H9 (cell line): ENCODE measurements around the gene HCFC1. TPM values are rescaled to one million over a fixed set of nuclear protein-coding genes. Genes with fewer than 3 reads are reported as not detected.

Source experiments
- DNase-seq: peaks from one replicate; pipeline ENCODE4 v3.0.0-alpha.2; 2017
- H2AFZ ChIP-seq: one replicate; pipeline ENCODE4 v1.6.1; 2013; ENCODE audit warnings: mild to moderate bottlenecking, low read length, control low read depth, moderate library complexity
- H2AK5ac ChIP-seq: 2 replicates; pipeline ENCODE4 v1.6.1; 2013; ENCODE audit warnings: low read length, control low read depth, mixed read lengths; ENCODE audit not compliant: insufficient read length
- H2BK120ac ChIP-seq: one replicate; pipeline ENCODE4 v1.6.1; 2013; ENCODE audit warnings: low read depth, mild to moderate bottlenecking, low read length, control low read depth, inconsistent platforms; ENCODE audit not compliant: poor library complexity, severe bottlenecking
- H2BK12ac ChIP-seq: 2 replicates; pipeline ENCODE4 v1.6.1; 2013; ENCODE audit warnings: low read length, control low read depth, mixed read lengths, low read depth; ENCODE audit not compliant: insufficient read length
- H2BK15ac ChIP-seq: 2 replicates; pipeline ENCODE4 v1.6.1; 2013; ENCODE audit warnings: low read depth, low read length, control low read depth
- H2BK20ac ChIP-seq: one replicate; pipeline ENCODE4 v1.6.1; 2013; ENCODE audit warnings: low read depth, mild to moderate bottlenecking, low read length, control low read depth, inconsistent platforms; ENCODE audit not compliant: poor library complexity, severe bottlenecking
- H2BK5ac ChIP-seq: 2 replicates; pipeline ENCODE4 v1.6.1; 2013; ENCODE audit warnings: low read length, control low read depth, mixed read lengths; ENCODE audit not compliant: insufficient read length
- H3K14ac ChIP-seq: 2 replicates; pipeline ENCODE4 v1.6.1; 2013; ENCODE audit warnings: low read length, control low read depth; ENCODE audit not compliant: insufficient read depth
- H3K18ac ChIP-seq: 2 replicates; pipeline ENCODE4 v1.6.1; 2013; ENCODE audit warnings: low read depth, mild to moderate bottlenecking, mixed read lengths, low read length, control low read depth; ENCODE audit not compliant: insufficient read length
- H3K23ac ChIP-seq: 2 replicates; pipeline ENCODE4 v1.6.1; 2013; ENCODE audit warnings: low read length, control low read depth, mixed read lengths, low read depth; ENCODE audit not compliant: insufficient read length
- H3K23me2 ChIP-seq: 2 replicates; pipeline ENCODE4 v1.6.1; 2013; ENCODE audit warnings: low read depth, mild to moderate bottlenecking, mixed read lengths, low read length, control low read depth; ENCODE audit not compliant: insufficient read length, poor library complexity, severe bottlenecking
- H3K27ac ChIP-seq: 2 replicates; pipeline ENCODE4 v1.5.1; 2013; ENCODE audit warnings: low read length, control low read depth, mixed read lengths, low read depth; ENCODE audit not compliant: insufficient read length
- H3K27me3 ChIP-seq: 2 replicates; pipeline ENCODE4 v1.6.1; 2013; ENCODE audit warnings: low read length, control low read depth, inconsistent platforms; ENCODE audit not compliant: insufficient read depth
- H3K4ac ChIP-seq: 2 replicates; pipeline ENCODE4 v1.6.1; 2013; ENCODE audit warnings: low read depth, mild to moderate bottlenecking, control low read depth, inconsistent platforms, low read length, moderate library complexity
- H3K4me1 ChIP-seq: 2 replicates; pipeline ENCODE4 v1.6.1; 2013; ENCODE audit warnings: low read length, control low read depth, inconsistent platforms; ENCODE audit not compliant: insufficient read depth
- H3K4me2 ChIP-seq: 2 replicates; pipeline ENCODE4 v1.6.1; 2013; ENCODE audit warnings: low read length, control low read depth, mixed read lengths; ENCODE audit not compliant: insufficient read length, insufficient read depth
- H3K56ac ChIP-seq: 2 replicates; pipeline ENCODE4 v1.6.1; 2013; ENCODE audit warnings: low read depth, mild to moderate bottlenecking, mixed read lengths, low read length, control low read depth; ENCODE audit not compliant: insufficient read length
- H3K79me1 ChIP-seq: 2 replicates; pipeline ENCODE4 v1.6.1; 2013; ENCODE audit warnings: low read depth, mild to moderate bottlenecking, moderate library complexity, low read length, control low read depth, inconsistent platforms; ENCODE audit not compliant: insufficient read depth, poor library complexity, severe bottlenecking
- H3K79me2 ChIP-seq: 2 replicates; pipeline ENCODE4 v1.6.1; 2013; ENCODE audit warnings: low read length, control low read depth, inconsistent platforms; ENCODE audit not compliant: insufficient read depth
- H3K9ac ChIP-seq: 2 replicates; pipeline ENCODE4 v1.6.1; 2013; ENCODE audit warnings: low read length, control low read depth, mixed read lengths; ENCODE audit not compliant: insufficient read length; ENCODE audit errors: extremely low read depth
- H3K9me3 ChIP-seq: one replicate; pipeline ENCODE4 v1.6.1; 2013; ENCODE audit warnings: low read depth, low read length, inconsistent platforms; ENCODE audit not compliant: control insufficient read depth
- H3T11ph ChIP-seq: one replicate; pipeline ENCODE4 v1.6.1; 2013; ENCODE audit warnings: mild to moderate bottlenecking, low read length, control low read depth, inconsistent platforms
- H4K20me1 ChIP-seq: one replicate; pipeline ENCODE4 v1.6.1; 2013; ENCODE audit not compliant: control insufficient read depth, insufficient read length, insufficient read depth
- H4K5ac ChIP-seq: 2 replicates; pipeline ENCODE4 v1.6.1; 2013; ENCODE audit warnings: low read depth, mild to moderate bottlenecking, mixed read lengths, low read length, control low read depth; ENCODE audit not compliant: insufficient read length
- H4K8ac ChIP-seq: replicated peaks from 2 replicates; pipeline ENCODE4 v1.6.1; 2013; ENCODE audit warnings: low read length, control low read depth, mixed read lengths, low read depth; ENCODE audit not compliant: insufficient read length
- H4K91ac ChIP-seq: 2 replicates; pipeline ENCODE4 v1.6.1; 2013; ENCODE audit warnings: low read depth, mild to moderate bottlenecking, moderate library complexity, mixed read lengths, low read length, control low read depth; ENCODE audit not compliant: insufficient read length
- H3K27ac Mint-ChIP-seq, 3 experiments: 2 replicates in 2 of 3; 3 replicates in 1 of 3; pipeline ENCODE4 v1.8.0; 2020 to 2021; ENCODE audit warnings: mixed read lengths in 3 of 3, mild to moderate bottlenecking in 1 of 3, moderate library complexity in 1 of 3
- H3K27me3 Mint-ChIP-seq: 2 replicates; pipeline ENCODE4 v1.8.0; 2021; ENCODE audit warnings: low read depth, mild to moderate bottlenecking, moderate library complexity, mixed read lengths
- H3K36me3 Mint-ChIP-seq, 3 experiments: 2 replicates in 2 of 3; 3 replicates in 1 of 3; pipeline ENCODE4 v1.8.0; 2020 to 2021; ENCODE audit warnings: low read depth in 3 of 3, mixed read lengths in 3 of 3; ENCODE audit not compliant: insufficient read depth in 1 of 3
- H3K4me1 Mint-ChIP-seq, 2 experiments: 2 replicates each; pipeline ENCODE4 v1.8.0; 2020; ENCODE audit warnings: mixed read lengths in 2 of 2
- H3K4me3 Mint-ChIP-seq, 2 experiments: 2 replicates in 1 of 2; 3 replicates in 1 of 2; pipeline ENCODE4 v1.8.0; 2020 to 2021; ENCODE audit warnings: mild to moderate bottlenecking in 2 of 2, mixed read lengths in 2 of 2, moderate library complexity in 1 of 2
- H3K9me3 Mint-ChIP-seq, 2 experiments: 2 replicates in 1 of 2; 3 replicates in 1 of 2; pipeline ENCODE4 v1.8.0; 2020; ENCODE audit warnings: mild to moderate bottlenecking in 2 of 2, mixed read lengths in 2 of 2, moderate library complexity in 1 of 2
- WGBS: extraction: QIAGEN DNeasy Blood & Tissue Kit; methylation state at CpG from one replicate; pipeline ENCODE4 v1.1.7; 2013; ENCODE audit warnings: missing lambda C conversion rate, low lambda C conversion rate, mixed read lengths; ENCODE audit not compliant: insufficient read length; ENCODE audit errors: extremely low coverage; 5-methylcytosine and 5-hydroxymethylcytosine counted together
- total RNA-seq: library from RNA; stranded (reverse); gene quantifications from 2 replicates; pipeline ENCODE4 v1.2.1, GENCODE V29; 2021
- TF ChIP-seq, protein P1 (sequence below): fragments of 200-600 bp; sonication (generic); conservative IDR thresholded peaks from 3 replicates; pipeline ENCODE4 v1.8.0; 2021; ENCODE audit warnings: antibody characterized with exemption, mild to moderate bottlenecking

Gene HCFC1
- total RNA-seq, 1 experiment from 2014 or later, result 144 TPM

DNA sequence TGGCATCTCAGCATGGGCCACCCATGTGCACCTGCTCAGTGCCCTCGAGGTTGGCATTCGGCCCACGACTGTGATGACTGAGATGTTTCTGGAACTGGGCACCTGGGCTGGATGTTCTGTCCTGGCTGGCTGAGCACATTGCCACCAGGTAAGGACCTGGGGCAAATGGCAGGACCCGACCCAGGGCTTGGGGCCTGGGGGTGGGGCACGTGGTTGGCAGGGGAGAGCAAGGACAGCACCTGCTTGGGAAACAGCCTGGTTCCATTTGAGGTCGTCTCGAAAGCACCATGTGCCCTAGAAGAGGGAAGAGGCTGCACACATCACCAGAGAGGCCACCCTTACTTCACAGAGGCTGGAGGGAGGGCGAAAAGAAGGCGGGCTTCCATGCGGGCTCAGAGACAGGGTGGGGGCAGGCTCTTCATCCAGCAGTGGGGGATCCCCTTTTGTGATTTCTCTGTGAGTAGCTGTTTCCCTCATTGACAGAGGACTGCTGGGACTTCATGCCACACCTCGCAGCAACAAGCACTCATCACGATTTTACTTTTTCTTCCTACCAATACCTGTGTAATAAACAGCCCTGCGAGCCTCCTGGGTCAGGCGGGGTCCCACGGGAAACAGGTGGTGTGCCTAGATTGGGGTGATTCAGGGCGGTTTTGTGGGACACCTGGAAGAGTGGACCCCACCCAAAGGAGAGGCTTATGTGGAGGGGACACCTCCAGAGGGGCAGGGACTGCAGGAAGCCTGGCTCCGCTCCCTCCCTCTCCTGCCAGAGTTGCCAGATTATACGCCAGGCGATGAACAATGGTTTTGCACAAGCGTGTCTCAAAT, 12.9 kb upstream of the HCFC1 start:
- Histone ChIP-seq H4K8ac (no peak overlapping the region), H4K5ac (no peak overlapping the region), H3K23me2 (no peaks in the 10 kb centered on the region), H3K56ac (no peak overlapping the region), H3K23ac (no peak overlapping the region), H2BK5ac (no peak overlapping the region), H3K79me2 (no peaks in the 10 kb centered on the region), H2BK120ac (no peak overlapping the region), H3K9me3 (peaks cover 20% of the 10 kb centered on the region), H2BK15ac (no peak overlapping the region), H3K14ac (no peak overlapping the region), H2AFZ (no peak overlapping the region), H3K27ac (no peak overlapping the region), H3K4me2 (no peak overlapping the region), H3K4ac (no peak overlapping the region), H3K9ac (no peak overlapping the region), H3T11ph (no peak overlapping the region), H3K79me1 (no peaks in the 10 kb centered on the region), H2AK5ac (no peak overlapping the region), H4K20me1 (no peaks in the 10 kb centered on the region), H4K91ac (no peak overlapping the region), H3K27me3 (no peaks in the 10 kb centered on the region), H2BK12ac (no peak overlapping the region), H3K18ac (no peak overlapping the region), H3K4me1 (no peaks in the 10 kb centered on the region), H2BK20ac (no peak overlapping the region)
- H3K9me3 Mint-ChIP-seq, result peaks cover 51 to 61% of the 10 kb centered on the region in 2 experiments
- no peak overlapping the region; a peak in 1 of 7 replicates for H3K27ac Mint-ChIP-seq
- DNase-seq, result no peak
- H3K36me3 Mint-ChIP-seq, result peaks cover 7 to 10% (median 8%) of the 10 kb centered on the region in 3 experiments; a peak in 6 of 7 replicates
- no peak overlapping the region for H3K4me3 Mint-ChIP-seq
- peaks cover 2% of the 10 kb centered on the region for H3K27me3 Mint-ChIP-seq
- TF ChIP-seq, protein P1, sequence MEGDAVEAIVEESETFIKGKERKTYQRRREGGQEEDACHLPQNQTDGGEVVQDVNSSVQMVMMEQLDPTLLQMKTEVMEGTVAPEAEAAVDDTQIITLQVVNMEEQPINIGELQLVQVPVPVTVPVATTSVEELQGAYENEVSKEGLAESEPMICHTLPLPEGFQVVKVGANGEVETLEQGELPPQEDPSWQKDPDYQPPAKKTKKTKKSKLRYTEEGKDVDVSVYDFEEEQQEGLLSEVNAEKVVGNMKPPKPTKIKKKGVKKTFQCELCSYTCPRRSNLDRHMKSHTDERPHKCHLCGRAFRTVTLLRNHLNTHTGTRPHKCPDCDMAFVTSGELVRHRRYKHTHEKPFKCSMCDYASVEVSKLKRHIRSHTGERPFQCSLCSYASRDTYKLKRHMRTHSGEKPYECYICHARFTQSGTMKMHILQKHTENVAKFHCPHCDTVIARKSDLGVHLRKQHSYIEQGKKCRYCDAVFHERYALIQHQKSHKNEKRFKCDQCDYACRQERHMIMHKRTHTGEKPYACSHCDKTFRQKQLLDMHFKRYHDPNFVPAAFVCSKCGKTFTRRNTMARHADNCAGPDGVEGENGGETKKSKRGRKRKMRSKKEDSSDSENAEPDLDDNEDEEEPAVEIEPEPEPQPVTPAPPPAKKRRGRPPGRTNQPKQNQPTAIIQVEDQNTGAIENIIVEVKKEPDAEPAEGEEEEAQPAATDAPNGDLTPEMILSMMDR, result no peak
- peaks cover 0 to 10% of the 10 kb centered on the region in 2 experiments; a peak in 2 of 4 replicates for H3K4me1 Mint-ChIP-seq
- WGBS, result no CpG with 5 or more reads among the region's 20 CpGs
